ENCODE data around the gene PLP1.

Gene PLP1

GRCh38 chrX:103825881-103826280, 49.2 kb downstream of the PLP1 start:
- Histone ChIP-seq H3F3A (ENCODE audit: control insufficient read depth, insufficient read depth) (no peaks in the 10 kb centered on the region), H3K4me1 (ENCODE audit: control insufficient read depth, low read length) (no peaks in the 10 kb centered on the region), H3K9me2 (replicated peaks; ENCODE audit: control insufficient read depth, low read length) (no peaks in the 10 kb centered on the region), H4K20me1 (ENCODE audit: control insufficient read depth, insufficient read depth, low read depth, low read length) (no peaks in the 10 kb centered on the region), H3K4me3 (ENCODE audit: low read length) (no peak overlapping the region), H3K9me3 (ENCODE audit: control insufficient read depth, insufficient read depth, low read length) (no peaks in the 10 kb centered on the region), H3K27me3 (ENCODE audit: control insufficient read depth, low read length) (no peaks in the 10 kb centered on the region), H3K79me2 (ENCODE audit: control insufficient read depth, low read length) (no peaks in the 10 kb centered on the region), H3K36me3 (ENCODE audit: control insufficient read depth, low read length) (no peaks in the 10 kb centered on the region), H3K4me2 (ENCODE audit: low read length) (no peak overlapping the region), H3K27ac (ENCODE audit: low read depth, low read length) (no peak overlapping the region)
- no peak for TF ChIP-seq EZH2phosphoT487 (IDR thresholded peaks at IDR 0.05; ENCODE audit: borderline replicate concordance, low read length)
- no peak for TF ChIP-seq CTCF (IDR thresholded peaks at IDR 0.05; ENCODE audit: low read depth, low read length, poor library complexity, severe bottlenecking)

GRCh38 chrX:103828529-103828928, 51.9 kb downstream of the PLP1 start:
- Histone ChIP-seq H3K79me2 (ENCODE audit: control insufficient read depth, low read length) (no peaks in the 10 kb centered on the region), H3K4me2 (ENCODE audit: low read length) (no peak overlapping the region), H3K9me3 (ENCODE audit: control insufficient read depth, insufficient read depth, low read length) (no peaks in the 10 kb centered on the region), H4K20me1 (ENCODE audit: control insufficient read depth, insufficient read depth, low read depth, low read length) (no peaks in the 10 kb centered on the region), H3K4me3 (ENCODE audit: low read length) (no peak overlapping the region), H3K36me3 (ENCODE audit: control insufficient read depth, low read length) (no peaks in the 10 kb centered on the region), H3K27ac (ENCODE audit: low read depth, low read length) (no peak overlapping the region), H3F3A (ENCODE audit: control insufficient read depth, insufficient read depth) (no peaks in the 10 kb centered on the region), H3K4me1 (ENCODE audit: control insufficient read depth, low read length) (peaks cover 5% of the 10 kb centered on the region; the same call in 1 of the 2 replicates), H3K9me2 (replicated peaks; ENCODE audit: control insufficient read depth, low read length) (no peaks in the 10 kb centered on the region), H3K27me3 (ENCODE audit: control insufficient read depth, low read length) (no peaks in the 10 kb centered on the region)
- TF ChIP-seq EZH2phosphoT487 (IDR thresholded peaks at IDR 0.05; ENCODE audit: borderline replicate concordance, low read length) (no peak), CTCF (IDR thresholded peaks at IDR 0.05; ENCODE audit: low read depth, low read length, poor library complexity, severe bottlenecking) (no peak)

GRCh38 chrX:103830848-103831247, 54.2 kb downstream of the PLP1 start:
- H3K4me2 ChIP-seq (ENCODE audit: low read length) = no peak overlapping the region

More at GRCh38 chrX:103830848-103831247, 54.2 kb downstream of the PLP1 start:
- Histone ChIP-seq H3K4me3 (ENCODE audit: low read length) (no peak overlapping the region), H3K27ac (ENCODE audit: low read depth, low read length) (no peak overlapping the region), H3K9me2 (replicated peaks; ENCODE audit: control insufficient read depth, low read length) (no peaks in the 10 kb centered on the region), H4K20me1 (ENCODE audit: control insufficient read depth, insufficient read depth, low read depth, low read length) (no peaks in the 10 kb centered on the region), H3K79me2 (ENCODE audit: control insufficient read depth, low read length) (no peaks in the 10 kb centered on the region), H3K9me3 (ENCODE audit: control insufficient read depth, insufficient read depth, low read length) (no peaks in the 10 kb centered on the region), H3K36me3 (ENCODE audit: control insufficient read depth, low read length) (no peaks in the 10 kb centered on the region), H3F3A (ENCODE audit: control insufficient read depth, insufficient read depth) (no peaks in the 10 kb centered on the region), H3K27me3 (ENCODE audit: control insufficient read depth, low read length) (no peaks in the 10 kb centered on the region), H3K4me1 (ENCODE audit: control insufficient read depth, low read length) (peaks cover 5% of the 10 kb centered on the region; the same call in 1 of the 2 replicates)
- no peak for TF ChIP-seq CTCF (IDR thresholded peaks at IDR 0.05; ENCODE audit: low read depth, low read length, poor library complexity, severe bottlenecking)
- TF ChIP-seq EZH2phosphoT487 (IDR thresholded peaks at IDR 0.05; ENCODE audit: borderline replicate concordance, low read length) = no peak

All from DOHH2 (cell line).